ENCODE results near the gene STXBP4. TPM values are rescaled to one million over a fixed set of nuclear protein-coding genes. Genes with fewer than 3 reads are reported as not detected.

STXBP4 gene
- polyA plus RNA-seq, 1 of the 3 experiments (the other 2 are of a cell fraction): 2.8 TPM

DNA sequence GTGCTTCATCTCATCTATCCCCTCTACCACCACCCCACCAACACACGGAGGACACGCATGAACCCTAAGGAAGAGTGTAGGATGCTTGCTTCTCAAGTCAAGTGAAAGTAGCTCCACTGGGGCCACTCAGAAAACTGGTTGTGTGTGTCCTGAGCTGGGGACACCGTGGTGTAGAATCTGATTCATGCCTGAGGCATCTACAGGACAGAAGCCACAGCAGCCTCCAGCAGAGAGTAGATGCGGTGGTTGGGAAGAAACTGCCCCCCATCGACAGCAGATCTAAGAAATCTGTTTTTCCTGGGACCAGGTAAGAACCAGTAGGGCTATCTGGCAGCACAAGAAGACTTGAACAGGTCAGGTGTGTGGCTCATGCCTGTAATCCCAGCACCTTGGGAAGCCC, 244.3 kb downstream of the STXBP4 start:
- Histone ChIP-seq H3K36me3 (replicated peaks in 1 of 2; ENCODE audit: control insufficient read depth in 1 of 2, insufficient read depth in 2 of 2, low read length in 1 of 2) (no peaks in the 10 kb centered on the region), H3K9ac (no peak overlapping the region), H3K27me3 (ENCODE audit: insufficient read depth) (no peaks in the 10 kb centered on the region), H2AFZ (ENCODE audit: low read depth) (no peak overlapping the region), H4K20me1 (ENCODE audit: insufficient read depth) (no peaks in the 10 kb centered on the region), H3K9me3 (no peaks in the 10 kb centered on the region), H3K79me2 (ENCODE audit: insufficient read depth) (no peaks in the 10 kb centered on the region), H3K9me2 (no peaks in the 10 kb centered on the region), H3K27ac (ENCODE audit: low read depth in 2 of 2, low read length in 1 of 2) (no peak overlapping the region), H3K4me1 (ENCODE audit: control insufficient read depth in 1 of 2, insufficient read depth in 2 of 2, low read depth in 1 of 2, low read length in 1 of 2) (peaks cover 3 to 18% of the 10 kb centered on the region in 2 experiments; a peak in 3 of 4 replicates), H3K4me2 (no peak overlapping the region), H3K4me3 (ENCODE audit: low read depth in 2 of 2, low read length in 1 of 2) (no peak overlapping the region), H3F3A (replicated peaks; ENCODE audit: insufficient read depth) (no peaks in the 10 kb centered on the region)
- 71% methylated on average over 5 of the region's 5 CpGs for WGBS (ENCODE audit: low lambda C conversion rate)
- ChIA-PET POLR2A (no interaction called here), CTCF (interaction anchor here (0.8 to 4.3 kb wide), 2 partner anchors 12 to 18 kb away, joined by 3 to 18 read pairs; no protein-coding TSS in a partner anchor)
- DNase-seq: no peak
- no peak for TF ChIP-seq RFX5 (IDR thresholded peaks at IDR 0.05; ENCODE audit: low read length)
- TF ChIP-seq SIN3A (IDR thresholded peaks at IDR 0.05; ENCODE audit: borderline replicate concordance, low read depth, low read length): no peak
- TF ChIP-seq RXRA (IDR thresholded peaks at IDR 0.05; ENCODE audit: borderline replicate concordance, low read depth): no peak

DNA sequence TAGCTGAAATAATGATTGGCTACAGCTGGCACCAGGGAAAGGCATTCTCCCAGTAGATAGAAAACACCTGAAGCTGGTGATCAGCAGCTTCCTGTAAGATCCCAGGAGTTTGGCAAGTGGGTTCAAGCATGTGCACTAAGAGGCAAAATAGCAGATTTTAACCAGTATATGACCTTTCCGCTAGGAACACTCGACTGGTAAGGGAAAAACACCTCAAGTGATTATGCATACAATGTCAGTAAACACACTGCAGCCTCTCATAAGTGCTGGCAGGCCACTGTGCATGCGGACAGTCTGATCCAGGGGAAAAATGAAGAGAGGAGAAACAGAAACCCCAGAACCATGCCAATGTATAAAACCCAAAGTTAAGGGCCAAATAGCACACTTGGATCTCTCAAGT, 247.1 kb downstream of the STXBP4 start:
- H3K4me1 ChIP-seq (ENCODE audit: control insufficient read depth in 1 of 2, insufficient read depth in 2 of 2, low read depth in 1 of 2, low read length in 1 of 2): peaks cover 0 to 8% of the 10 kb centered on the region in 2 experiments; a peak in 3 of 4 replicates
- no peaks in the 10 kb centered on the region for H3K9me2 ChIP-seq
- no peaks in the 10 kb centered on the region for H3K79me2 ChIP-seq (ENCODE audit: insufficient read depth)
- DNase-seq: no peak
- H4K20me1 ChIP-seq (ENCODE audit: insufficient read depth): no peaks in the 10 kb centered on the region
- H3K36me3 ChIP-seq (replicated peaks in 1 of 2; ENCODE audit: control insufficient read depth in 1 of 2, insufficient read depth in 2 of 2, low read length in 1 of 2): no peaks in the 10 kb centered on the region
- no peak overlapping the region for H3K27ac ChIP-seq (ENCODE audit: low read depth in 2 of 2, low read length in 1 of 2)
- no peak overlapping the region for H3K9ac ChIP-seq
- 74% methylated on average over 3 of the region's 3 CpGs for WGBS (ENCODE audit: low lambda C conversion rate)
- POLR2A ChIA-PET: interaction anchor here (0.6 kb wide), 1 partner anchor 12 kb away, joined by 3 read pairs; no protein-coding TSS in a partner anchor
- H3K4me3 ChIP-seq (ENCODE audit: low read depth in 2 of 2, low read length in 1 of 2): no peak overlapping the region
- no peaks in the 10 kb centered on the region for H3K9me3 ChIP-seq
- no peak for TF ChIP-seq FOSL2 (IDR thresholded peaks at IDR 0.05; ENCODE audit: borderline replicate concordance, low read depth)
- no peak for TF ChIP-seq GABPA (IDR thresholded peaks at IDR 0.05; ENCODE audit: low read depth)
- TF ChIP-seq, protein P1, sequence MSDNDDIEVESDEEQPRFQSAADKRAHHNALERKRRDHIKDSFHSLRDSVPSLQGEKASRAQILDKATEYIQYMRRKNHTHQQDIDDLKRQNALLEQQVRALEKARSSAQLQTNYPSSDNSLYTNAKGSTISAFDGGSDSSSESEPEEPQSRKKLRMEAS (IDR thresholded peaks at IDR 0.05; ENCODE audit: low read depth): no peak
- TF ChIP-seq, protein P2, sequence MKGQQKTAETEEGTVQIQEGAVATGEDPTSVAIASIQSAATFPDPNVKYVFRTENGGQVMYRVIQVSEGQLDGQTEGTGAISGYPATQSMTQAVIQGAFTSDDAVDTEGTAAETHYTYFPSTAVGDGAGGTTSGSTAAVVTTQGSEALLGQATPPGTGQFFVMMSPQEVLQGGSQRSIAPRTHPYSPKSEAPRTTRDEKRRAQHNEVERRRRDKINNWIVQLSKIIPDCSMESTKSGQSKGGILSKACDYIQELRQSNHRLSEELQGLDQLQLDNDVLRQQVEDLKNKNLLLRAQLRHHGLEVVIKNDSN (IDR thresholded peaks at IDR 0.05; ENCODE audit: borderline replicate concordance, low read depth): no peak
- TF ChIP-seq, protein P3, sequence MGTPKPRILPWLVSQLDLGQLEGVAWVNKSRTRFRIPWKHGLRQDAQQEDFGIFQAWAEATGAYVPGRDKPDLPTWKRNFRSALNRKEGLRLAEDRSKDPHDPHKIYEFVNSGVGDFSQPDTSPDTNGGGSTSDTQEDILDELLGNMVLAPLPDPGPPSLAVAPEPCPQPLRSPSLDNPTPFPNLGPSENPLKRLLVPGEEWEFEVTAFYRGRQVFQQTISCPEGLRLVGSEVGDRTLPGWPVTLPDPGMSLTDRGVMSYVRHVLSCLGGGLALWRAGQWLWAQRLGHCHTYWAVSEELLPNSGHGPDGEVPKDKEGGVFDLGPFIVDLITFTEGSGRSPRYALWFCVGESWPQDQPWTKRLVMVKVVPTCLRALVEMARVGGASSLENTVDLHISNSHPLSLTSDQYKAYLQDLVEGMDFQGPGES (IDR thresholded peaks at IDR 0.05; ENCODE audit: low read depth, low read length): no peak
- TF ChIP-seq, protein P4, sequence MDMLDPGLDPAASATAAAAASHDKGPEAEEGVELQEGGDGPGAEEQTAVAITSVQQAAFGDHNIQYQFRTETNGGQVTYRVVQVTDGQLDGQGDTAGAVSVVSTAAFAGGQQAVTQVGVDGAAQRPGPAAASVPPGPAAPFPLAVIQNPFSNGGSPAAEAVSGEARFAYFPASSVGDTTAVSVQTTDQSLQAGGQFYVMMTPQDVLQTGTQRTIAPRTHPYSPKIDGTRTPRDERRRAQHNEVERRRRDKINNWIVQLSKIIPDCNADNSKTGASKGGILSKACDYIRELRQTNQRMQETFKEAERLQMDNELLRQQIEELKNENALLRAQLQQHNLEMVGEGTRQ (IDR thresholded peaks at IDR 0.05; ENCODE audit: borderline replicate concordance, low read depth, low read length): no peak
- TF ChIP-seq, protein P5, sequence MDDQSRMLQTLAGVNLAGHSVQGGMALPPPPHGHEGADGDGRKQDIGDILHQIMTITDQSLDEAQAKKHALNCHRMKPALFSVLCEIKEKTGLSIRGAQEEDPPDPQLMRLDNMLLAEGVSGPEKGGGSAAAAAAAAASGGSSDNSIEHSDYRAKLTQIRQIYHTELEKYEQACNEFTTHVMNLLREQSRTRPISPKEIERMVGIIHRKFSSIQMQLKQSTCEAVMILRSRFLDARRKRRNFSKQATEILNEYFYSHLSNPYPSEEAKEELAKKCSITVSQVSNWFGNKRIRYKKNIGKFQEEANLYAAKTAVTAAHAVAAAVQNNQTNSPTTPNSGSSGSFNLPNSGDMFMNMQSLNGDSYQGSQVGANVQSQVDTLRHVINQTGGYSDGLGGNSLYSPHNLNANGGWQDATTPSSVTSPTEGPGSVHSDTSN (IDR thresholded peaks at IDR 0.05): no peak
- no peak for TF ChIP-seq TAF1 (IDR thresholded peaks at IDR 0.05; ENCODE audit: borderline replicate concordance, low read depth, low read length)
- no peak for TF ChIP-seq RXRA (IDR thresholded peaks at IDR 0.05; ENCODE audit: borderline replicate concordance, low read depth)
- TF ChIP-seq, protein P6, sequence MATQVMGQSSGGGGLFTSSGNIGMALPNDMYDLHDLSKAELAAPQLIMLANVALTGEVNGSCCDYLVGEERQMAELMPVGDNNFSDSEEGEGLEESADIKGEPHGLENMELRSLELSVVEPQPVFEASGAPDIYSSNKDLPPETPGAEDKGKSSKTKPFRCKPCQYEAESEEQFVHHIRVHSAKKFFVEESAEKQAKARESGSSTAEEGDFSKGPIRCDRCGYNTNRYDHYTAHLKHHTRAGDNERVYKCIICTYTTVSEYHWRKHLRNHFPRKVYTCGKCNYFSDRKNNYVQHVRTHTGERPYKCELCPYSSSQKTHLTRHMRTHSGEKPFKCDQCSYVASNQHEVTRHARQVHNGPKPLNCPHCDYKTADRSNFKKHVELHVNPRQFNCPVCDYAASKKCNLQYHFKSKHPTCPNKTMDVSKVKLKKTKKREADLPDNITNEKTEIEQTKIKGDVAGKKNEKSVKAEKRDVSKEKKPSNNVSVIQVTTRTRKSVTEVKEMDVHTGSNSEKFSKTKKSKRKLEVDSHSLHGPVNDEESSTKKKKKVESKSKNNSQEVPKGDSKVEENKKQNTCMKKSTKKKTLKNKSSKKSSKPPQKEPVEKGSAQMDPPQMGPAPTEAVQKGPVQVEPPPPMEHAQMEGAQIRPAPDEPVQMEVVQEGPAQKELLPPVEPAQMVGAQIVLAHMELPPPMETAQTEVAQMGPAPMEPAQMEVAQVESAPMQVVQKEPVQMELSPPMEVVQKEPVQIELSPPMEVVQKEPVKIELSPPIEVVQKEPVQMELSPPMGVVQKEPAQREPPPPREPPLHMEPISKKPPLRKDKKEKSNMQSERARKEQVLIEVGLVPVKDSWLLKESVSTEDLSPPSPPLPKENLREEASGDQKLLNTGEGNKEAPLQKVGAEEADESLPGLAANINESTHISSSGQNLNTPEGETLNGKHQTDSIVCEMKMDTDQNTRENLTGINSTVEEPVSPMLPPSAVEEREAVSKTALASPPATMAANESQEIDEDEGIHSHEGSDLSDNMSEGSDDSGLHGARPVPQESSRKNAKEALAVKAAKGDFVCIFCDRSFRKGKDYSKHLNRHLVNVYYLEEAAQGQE (IDR thresholded peaks at IDR 0.05; ENCODE audit: low read depth, low read length): no peak
- TF ChIP-seq POLR2AphosphoS5 (IDR thresholded peaks at IDR 0.05; ENCODE audit: low read depth, low read length): no peak
- no peak for TF ChIP-seq YY1 (IDR thresholded peaks at IDR 0.05; ENCODE audit: low read depth)
- H3K27me3 ChIP-seq (ENCODE audit: insufficient read depth): no peaks in the 10 kb centered on the region
- no peak overlapping the region for H2AFZ ChIP-seq (ENCODE audit: low read depth)
- CTCF ChIA-PET: interaction anchor here (0.6 to 1.1 kb wide), 2 partner anchors 50 to 440 kb away, joined by 3 read pairs; no protein-coding TSS in a partner anchor
- H3K4me2 ChIP-seq: no peak overlapping the region
- no peaks in the 10 kb centered on the region for H3F3A ChIP-seq (replicated peaks; ENCODE audit: insufficient read depth)
